Activated CD4-positive, alpha-beta T cell treated with anti-CD3 and anti-CD28 coated beads, Interleukin-2, amount 10 ng/mL, durations not matched to agents 24 days and 14 days (primary cell): ENCODE data around the gene ZNF598. TPM values are rescaled to one million over a fixed set of nuclear protein-coding genes. Genes with fewer than 3 reads are reported as not detected.
A peak's percentile ranks its signal among the peaks of the same experiment; 100 is the strongest.

ENCODE experiments used
- DNase-seq: peaks from one replicate; pipeline ENCODE4 v3.0.0; 2022
- H3K27ac Mint-ChIP-seq: one replicate; pipeline ENCODE4 v1.8.0; 2022; ENCODE audit warnings: mild to moderate bottlenecking, mixed read lengths
- H3K27me3 Mint-ChIP-seq: one replicate; pipeline ENCODE4 v1.8.0; 2022; ENCODE audit warnings: mixed read lengths
- H3K36me3 Mint-ChIP-seq: one replicate; pipeline ENCODE4 v1.8.0; 2022; ENCODE audit warnings: low read depth, mild to moderate bottlenecking, mixed read lengths
- H3K4me1 Mint-ChIP-seq: one replicate; pipeline ENCODE4 v1.8.0; 2021; ENCODE audit warnings: mixed read lengths
- H3K4me3 Mint-ChIP-seq: one replicate; pipeline ENCODE4 v1.8.0; 2022; ENCODE audit warnings: mild to moderate bottlenecking, moderate library complexity, mixed read lengths
- H3K9me3 Mint-ChIP-seq: one replicate; pipeline ENCODE4 v1.8.0; 2021; ENCODE audit warnings: mixed read lengths
- intact Hi-C: fragments of 100-400 bp; cut with micrococcal nuclease; formaldehyde crosslinking; loops from one replicate; pipeline ENCODE4 v1.15.1; 2023
- total RNA-seq: library from RNA; stranded (reverse); gene quantifications from 2 replicates; pipeline ENCODE4 v1.2.3, GENCODE V29; 2022

ZNF598 gene
- total RNA-seq, 1 donor from 2014 or later = 99.0 TPM

GRCh38 chr16:2027024-2028010, 17.7 kb upstream of the ZNF598 start:
- H3K9me3 Mint-ChIP-seq = no peaks in the 10 kb centered on the region
- H3K4me3 Mint-ChIP-seq = peak overlapping the region; percentile 61
- H3K36me3 Mint-ChIP-seq = no peaks in the 10 kb centered on the region
- peaks cover 35% of the 10 kb centered on the region for H3K27me3 Mint-ChIP-seq
- H3K27ac Mint-ChIP-seq = no peak overlapping the region
- H3K4me1 Mint-ChIP-seq = peaks cover 7% of the 10 kb centered on the region
- peak; percentile 68 for DNase-seq
- intact Hi-C loops = no loop called here

- peak; percentile 79 for DNase-seq
- intact Hi-C loops = no loop called here
- Mint-ChIP-seq H3K27ac (no peak within 1 kb of the TSS), H3K36me3 (no peaks in the 10 kb centered on the region), H3K4me1 (peaks cover 8% of the 10 kb centered on the region), H3K4me3 (peak within 1 kb of the TSS; percentile 68), H3K9me3 (no peaks in the 10 kb centered on the region), H3K27me3 (peaks cover 41% of the 10 kb centered on the region)
Observed at GRCh38 chr16:2026461-2027023, 16.9 kb upstream of the ZNF598 start, which contains the start of gene NHERF2. NHERF2 (plus strand) TSS chr16:2026902; CDS start chr16:2027006, 104 bp downstream.

- no peaks in the 10 kb centered on the region for H3K9me3 Mint-ChIP-seq
Observed at GRCh38 chr16:2025878-2026460, 16.3 kb upstream of the ZNF598 start.

GRCh38 chr16:2025251-2025650, 15.6 kb upstream of the ZNF598 start:
- intact Hi-C loops = no loop called here
- Mint-ChIP-seq H3K27me3 (peaks cover 49% of the 10 kb centered on the region), H3K36me3 (no peaks in the 10 kb centered on the region), H3K9me3 (no peaks in the 10 kb centered on the region), H3K4me1 (peaks cover 12% of the 10 kb centered on the region), H3K27ac (no peak overlapping the region), H3K4me3 (no peak overlapping the region)
- no peak for DNase-seq

More at GRCh38 chr16:2025878-2026460, 16.3 kb upstream of the ZNF598 start:
- intact Hi-C loops = no loop called here
- DNase-seq = no peak
- no peaks in the 10 kb centered on the region for H3K36me3 Mint-ChIP-seq
- no peak overlapping the region for H3K27ac Mint-ChIP-seq
- H3K4me1 Mint-ChIP-seq = peaks cover 9% of the 10 kb centered on the region
- peak overlapping the region; percentile 68 for H3K4me3 Mint-ChIP-seq
- peaks cover 44% of the 10 kb centered on the region for H3K27me3 Mint-ChIP-seq

- Mint-ChIP-seq H3K27me3 (peaks cover 50% of the 10 kb centered on the region), H3K4me3 (no peak overlapping the region), H3K36me3 (no peaks in the 10 kb centered on the region), H3K9me3 (no peaks in the 10 kb centered on the region), H3K4me1 (peaks cover 12% of the 10 kb centered on the region), H3K27ac (no peak overlapping the region)
- no peak for DNase-seq
- intact Hi-C loops = no loop called here
Observed at GRCh38 chr16:2024032-2024420, 14.4 kb upstream of the ZNF598 start.

GRCh38 chr16:2023092-2024031, 13.7 kb upstream of the ZNF598 start:
- no peaks in the 10 kb centered on the region for H3K36me3 Mint-ChIP-seq
- intact Hi-C loops = loop anchor here (1.0 kb wide), 2 partner anchors 24 to 117 kb away; partner anchors contain the start of genes NTHL1 and TSC2
- H3K4me3 Mint-ChIP-seq = peak overlapping the region; percentile 85
- H3K4me1 Mint-ChIP-seq = peaks cover 12% of the 10 kb centered on the region
- peak overlapping the region; percentile 48 for H3K27ac Mint-ChIP-seq
- no peaks in the 10 kb centered on the region for H3K9me3 Mint-ChIP-seq
- peaks cover 49% of the 10 kb centered on the region for H3K27me3 Mint-ChIP-seq
- peak; percentile 99 for DNase-seq

- H3K27me3 Mint-ChIP-seq = peaks cover 45% of the 10 kb centered on the region
- DNase-seq = no peak
- H3K4me1 Mint-ChIP-seq = peaks cover 12% of the 10 kb centered on the region
- peak overlapping the region; percentile 47 for H3K27ac Mint-ChIP-seq
- H3K4me3 Mint-ChIP-seq = peak overlapping the region; percentile 85
- H3K36me3 Mint-ChIP-seq = no peaks in the 10 kb centered on the region
- no peaks in the 10 kb centered on the region for H3K9me3 Mint-ChIP-seq
- intact Hi-C loops = loop anchor here (1.0 kb wide), 2 partner anchors 25 to 118 kb away; partner anchors contain the start of genes NTHL1 and TSC2
Observed at GRCh38 chr16:2022723-2023091, 13.1 kb upstream of the ZNF598 start.

- Mint-ChIP-seq H3K4me3 (peak overlapping the region; percentile 62), H3K27me3 (peaks cover 33% of the 10 kb centered on the region), H3K9me3 (no peaks in the 10 kb centered on the region), H3K27ac (no peak overlapping the region), H3K36me3 (no peaks in the 10 kb centered on the region), H3K4me1 (peaks cover 12% of the 10 kb centered on the region)
- intact Hi-C loops = no loop called here
- no peak for DNase-seq
Observed at GRCh38 chr16:2019921-2020831, 10.6 kb upstream of the ZNF598 start.

- Mint-ChIP-seq H3K27me3 (peaks cover 31% of the 10 kb centered on the region), H3K27ac (no peak within 1 kb of the TSS), H3K9me3 (no peaks in the 10 kb centered on the region), H3K4me3 (peak within 1 kb of the TSS; percentile 62), H3K36me3 (no peaks in the 10 kb centered on the region), H3K4me1 (peaks cover 12% of the 10 kb centered on the region)
- DNase-seq = peak; percentile 74
- intact Hi-C loops = no loop called here
Observed at GRCh38 chr16:2019518-2019920, 9.9 kb upstream of the ZNF598 start, which contains the start of gene NPW. NPW (plus strand) TSS chr16:2019785.

GRCh38 chr16:2016407-2016922, 6.8 kb upstream of the ZNF598 start:
- H3K4me1 Mint-ChIP-seq = peaks cover 3% of the 10 kb centered on the region

GRCh38 chr16:2015947-2016208, 6.3 kb upstream of the ZNF598 start:
- intact Hi-C loops = no loop called here
- no peak overlapping the region for H3K4me3 Mint-ChIP-seq
- no peak overlapping the region for H3K27ac Mint-ChIP-seq
- peaks cover 3% of the 10 kb centered on the region for H3K4me1 Mint-ChIP-seq
- peaks cover 14% of the 10 kb centered on the region for H3K27me3 Mint-ChIP-seq
- DNase-seq = no peak
- no peaks in the 10 kb centered on the region for H3K36me3 Mint-ChIP-seq
- H3K9me3 Mint-ChIP-seq = no peaks in the 10 kb centered on the region

More at GRCh38 chr16:2016407-2016922, 6.8 kb upstream of the ZNF598 start:
- peak; percentile 73 for DNase-seq
- peaks cover 17% of the 10 kb centered on the region for H3K27me3 Mint-ChIP-seq
- no peaks in the 10 kb centered on the region for H3K36me3 Mint-ChIP-seq
- no peak overlapping the region for H3K27ac Mint-ChIP-seq
- intact Hi-C loops = no loop called here
- H3K9me3 Mint-ChIP-seq = no peaks in the 10 kb centered on the region
- no peak overlapping the region for H3K4me3 Mint-ChIP-seq
